ENCODE measurements around the gene OR5W2. TPM values are rescaled to one million over a fixed set of nuclear protein-coding genes. Genes with fewer than 3 reads are reported as not detected.

Gene OR5W2
- total RNA-seq, 1 donor from 2014 or later = not detected

Other genes starting within 250 kb of the OR5W2 start
- gene OR5D13, start 141.1 kb downstream of the OR5W2 start, total RNA-seq = not detected in 2 replicates
- gene OR5D14, start 119.0 kb downstream of the OR5W2 start, total RNA-seq = not detected in 2 replicates
- not detected in 2 replicates for gene OR5L1, start 103.2 kb downstream of the OR5W2 start, total RNA-seq
- not detected in 2 replicates for gene OR5D18, start 95.0 kb downstream of the OR5W2 start, total RNA-seq
- gene OR5L2, start 87.4 kb downstream of the OR5W2 start, total RNA-seq = not detected in 2 replicates
- gene OR5D16, start 75.8 kb downstream of the OR5W2 start, total RNA-seq = not detected in 2 replicates
- gene TRIM51, start 31.3 kb downstream of the OR5W2 start, total RNA-seq = not detected in 2 replicates
- not detected in 2 replicates for gene OR5I1, start 21.8 kb upstream of the OR5W2 start, total RNA-seq
- gene OR10AG1, start 55.4 kb upstream of the OR5W2 start, total RNA-seq = not detected in 2 replicates
- not detected in 2 replicates for gene OR5F1, start 80.0 kb upstream of the OR5W2 start, total RNA-seq
- gene OR5AS1, start 113.1 kb upstream of the OR5W2 start, total RNA-seq = not detected in 2 replicates
- gene OR8I2, start 178.7 kb upstream of the OR5W2 start, total RNA-seq = not detected in 2 replicates
- gene OR8H2, start 189.1 kb upstream of the OR5W2 start, total RNA-seq = not detected in 2 replicates
- not detected in 2 replicates for gene OR8H3, start 207.8 kb upstream of the OR5W2 start, total RNA-seq
- not detected in 2 replicates for gene OR8J3, start 225.6 kb upstream of the OR5W2 start, total RNA-seq
- gene OR8K5, start 245.7 kb upstream of the OR5W2 start, total RNA-seq = not detected in 2 replicates

Data from progenitor cell of endocrine pancreas (in vitro differentiated cells).